Pancreas (tissue), 10 donors: ENCODE data around the gene NTNG2. TPM values are rescaled to one million over a fixed set of nuclear protein-coding genes. Genes with fewer than 3 reads are reported as not detected.

Experiments used
- ATAC-seq, 4 donors: fragments of 200-7000 bp; cut with Tn5 transposase; one replicate each; pipeline versions ENCODE4 v1.8.0 to v1.9.1; 2020; ENCODE audit warnings: mild to moderate bottlenecking in 4 of 4, moderate library complexity in 4 of 4
- DNase-seq, 6 donors: peaks; one replicate each; pipeline ENCODE4 v3.0.0-alpha.2; 2020
- FAIRE-seq: peaks from 2 replicates; lab custom pipeline; 2012; peaks lifted over from hg19 to GRCh38; lab: Jason Lieb, UNC
- H3K27ac ChIP-seq, 4 donors: fragments of 200-600 bp; sonication (generic); 1 replicate in 3 of 4; 2 replicates in 1 of 4; pipeline versions ENCODE4 v1.5.0 to v1.8.0; 2020
- H3K27me3 ChIP-seq, 4 donors: fragments of 200-600 bp; one replicate each; pipeline ENCODE4 v1.8.0; 2021
- H3K36me3 ChIP-seq, 3 donors: fragments of 200-600 bp; sonication (generic) in 1 of 3; one replicate each; pipeline versions ENCODE4 v1.5.0 to v1.8.0; 2020 to 2021
- H3K4me1 ChIP-seq, 3 donors: fragments of 200-600 bp; one replicate each; pipeline ENCODE4 v1.8.0; 2021
- H3K4me3 ChIP-seq, 4 donors: fragments of 200-600 bp; sonication (generic) in 2 of 4; one replicate each; pipeline versions ENCODE4 v1.5.0 to v1.8.0; 2020 to 2021
- H3K9me3 ChIP-seq, 4 donors: fragments of 200-600 bp; one replicate each; pipeline ENCODE4 v1.8.0; 2021
- WGBS, 2 donors: extraction: QIAGEN DNeasy Blood & Tissue Kit; methylation state at CpG; one replicate each; pipeline ENCODE4 v1.1.7; 2013; 5-methylcytosine and 5-hydroxymethylcytosine counted together
- intact Hi-C, 3 donors: fragments of 100-400 bp; cut with DNase I; formaldehyde crosslinking; loops; one replicate each; pipeline versions ENCODE4 v1.11.1 to v1.14.2; 2022
- polyA plus RNA-seq, 2 donors: library from polyadenylated mRNA; stranded (reverse); fragments of 200-250 nt; gene quantifications; one replicate each; pipeline ENCODE4 v1.2.3, GENCODE V29; 2013
- total RNA-seq, 6 donors: library from RNA; stranded (reverse); fragmentation: NEBNext Ultra II Directional in 4 of 6; extraction: Animal tissue kit (Norgen Biotek cat#: 25700) in 4 of 6; gene quantifications; one replicate each; pipeline versions ENCODE4 v1.2.1 to v1.2.4, GENCODE V29; 2021 to 2023
- TF ChIP-seq, protein P1 (sequence below), 4 donors: fragments of 200-600 bp; sonication (generic) in 3 of 4; IDR thresholded peaks; one replicate each; pipeline versions ENCODE4 v1.5.0 to v1.8.0; 2021; ENCODE audit warnings: antibody characterized with exemption in 4 of 4
- donor health status: healthy with polysubstance abuse.
- donor health status: DM: no; HTN: no; CAD: no; lungs with moderate emphysema.
- donor health status: DM: no; HTN: no; CAD: no.
- donor health status: control.
- donor health status: control.
- donor health status: Bipolar disorder and iron deficiency.
- donor health status: DM: yes; HTN: yes; CAD: no.
- donor health status: DM: no; HTN: no; CAD: no.
- donor health status: DM: no; HTN: no; CAD: no.
- donor health status: DM: yes; HTN: yes; CAD: no.

The NTNG2 gene
- total and polyA plus RNA-seq, 8 donors = 1.0 to 6.4 (median 2.4) TPM

DNA sequence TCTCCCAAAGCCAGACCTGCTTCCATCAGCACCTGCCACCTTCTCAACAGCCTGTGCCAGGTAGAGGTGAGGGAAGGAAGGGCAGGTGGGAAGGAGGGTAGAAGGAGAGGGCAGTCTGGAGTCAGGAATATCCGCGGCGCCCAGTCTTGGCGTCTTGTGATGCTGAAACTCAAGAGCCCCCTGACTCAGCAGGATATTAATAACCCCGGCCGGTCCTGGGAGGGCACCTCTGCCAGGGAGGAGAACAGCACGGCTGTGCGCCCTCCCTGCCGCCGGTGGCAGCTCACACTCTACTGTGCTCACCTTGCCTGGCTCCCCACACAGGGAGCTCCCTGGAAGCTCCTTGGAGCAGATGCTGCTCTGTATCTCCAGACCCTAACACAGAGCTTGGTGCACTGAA lies 11.6 kb upstream of the NTNG2 start:
- Histone ChIP-seq H3K4me3 (no peak overlapping the region), H3K9me3 (no peaks in the 10 kb centered on the region), H3K27me3 (peaks cover 0 to 5% (median 0%) of the 10 kb centered on the region in 4 donors), H3K4me1 (no peaks in the 10 kb centered on the region), H3K36me3 (no peaks in the 10 kb centered on the region), H3K27ac (no peak overlapping the region)
- ATAC-seq = no peak
- 54 to 71% methylated on average over 10 of the region's 10 CpGs for WGBS, 2 donors
- intact Hi-C loops = no loop called here
- no peak for FAIRE-seq
- TF ChIP-seq, protein P1, sequence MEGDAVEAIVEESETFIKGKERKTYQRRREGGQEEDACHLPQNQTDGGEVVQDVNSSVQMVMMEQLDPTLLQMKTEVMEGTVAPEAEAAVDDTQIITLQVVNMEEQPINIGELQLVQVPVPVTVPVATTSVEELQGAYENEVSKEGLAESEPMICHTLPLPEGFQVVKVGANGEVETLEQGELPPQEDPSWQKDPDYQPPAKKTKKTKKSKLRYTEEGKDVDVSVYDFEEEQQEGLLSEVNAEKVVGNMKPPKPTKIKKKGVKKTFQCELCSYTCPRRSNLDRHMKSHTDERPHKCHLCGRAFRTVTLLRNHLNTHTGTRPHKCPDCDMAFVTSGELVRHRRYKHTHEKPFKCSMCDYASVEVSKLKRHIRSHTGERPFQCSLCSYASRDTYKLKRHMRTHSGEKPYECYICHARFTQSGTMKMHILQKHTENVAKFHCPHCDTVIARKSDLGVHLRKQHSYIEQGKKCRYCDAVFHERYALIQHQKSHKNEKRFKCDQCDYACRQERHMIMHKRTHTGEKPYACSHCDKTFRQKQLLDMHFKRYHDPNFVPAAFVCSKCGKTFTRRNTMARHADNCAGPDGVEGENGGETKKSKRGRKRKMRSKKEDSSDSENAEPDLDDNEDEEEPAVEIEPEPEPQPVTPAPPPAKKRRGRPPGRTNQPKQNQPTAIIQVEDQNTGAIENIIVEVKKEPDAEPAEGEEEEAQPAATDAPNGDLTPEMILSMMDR (IDR thresholded peaks at IDR 0.05) = no peak
- no peak for DNase-seq

DNA sequence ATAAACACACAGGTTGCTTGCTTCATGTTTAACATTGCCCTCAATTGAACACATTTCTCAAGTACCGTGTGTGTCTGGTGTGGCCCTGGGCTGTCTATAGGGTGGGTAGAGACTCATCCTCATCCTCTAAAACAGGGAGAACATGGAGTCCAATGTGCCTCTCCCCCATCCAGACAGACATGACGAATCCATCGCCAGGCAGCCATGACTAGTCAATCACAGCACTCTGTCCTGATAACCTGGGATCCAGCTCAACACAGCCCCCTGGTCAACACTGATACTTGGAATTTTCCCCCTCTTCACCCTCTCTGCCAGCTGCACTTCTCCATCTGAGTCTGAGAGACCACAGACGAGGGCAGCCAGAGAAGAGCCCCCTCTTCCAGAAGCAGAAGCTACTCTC lies 10.7 kb upstream of the NTNG2 start:
- TF ChIP-seq, protein P1 (IDR thresholded peaks at IDR 0.05) = no peak
- DNase-seq (no peak), ATAC-seq (no peak), FAIRE-seq (no peak)
- H3K4me3 ChIP-seq = no peak overlapping the region
- intact Hi-C loops = no loop called here
- WGBS, 2 donors = 69 to 87% methylated on average over 4 of the region's 4 CpGs
- no peaks in the 10 kb centered on the region for H3K4me1 ChIP-seq
- H3K9me3 ChIP-seq = no peaks in the 10 kb centered on the region
- H3K27ac ChIP-seq = no peak overlapping the region
- H3K27me3 ChIP-seq = peaks cover 0 to 5% (median 0%) of the 10 kb centered on the region in 4 donors
- no peaks in the 10 kb centered on the region for H3K36me3 ChIP-seq

DNA sequence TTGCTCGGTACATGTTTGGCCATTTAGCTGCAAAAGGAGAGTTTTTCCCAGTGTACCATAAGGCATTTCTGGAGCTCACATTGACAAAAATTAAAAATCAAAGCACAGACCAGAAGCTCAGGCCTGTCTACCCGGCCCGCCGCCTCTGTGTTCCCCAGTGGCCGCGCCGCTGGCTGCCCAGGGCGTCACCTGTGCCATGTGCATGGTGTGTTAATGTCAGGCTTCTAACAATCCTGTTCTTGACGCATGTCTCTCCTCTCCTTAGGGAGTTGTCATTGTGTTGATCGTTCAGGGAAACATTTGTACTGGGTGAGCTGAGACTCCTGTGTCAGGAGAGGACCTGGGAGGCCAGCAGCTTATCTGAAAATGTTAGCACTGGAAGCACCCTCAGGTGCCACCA lies 9.6 kb upstream of the NTNG2 start:
- intact Hi-C loops = no loop called here
- DNase-seq (no peak), FAIRE-seq (no peak), ATAC-seq (no peak)
- Histone ChIP-seq H3K27me3 (peaks cover 0 to 5% (median 0%) of the 10 kb centered on the region in 4 donors), H3K4me3 (no peak overlapping the region), H3K9me3 (no peaks in the 10 kb centered on the region), H3K4me1 (no peaks in the 10 kb centered on the region), H3K27ac (no peak overlapping the region), H3K36me3 (no peaks in the 10 kb centered on the region)
- WGBS, 2 donors = 85 to 90% methylated on average over 10 of the region's 10 CpGs
- TF ChIP-seq, protein P1 (IDR thresholded peaks at IDR 0.05) = no peak

DNA sequence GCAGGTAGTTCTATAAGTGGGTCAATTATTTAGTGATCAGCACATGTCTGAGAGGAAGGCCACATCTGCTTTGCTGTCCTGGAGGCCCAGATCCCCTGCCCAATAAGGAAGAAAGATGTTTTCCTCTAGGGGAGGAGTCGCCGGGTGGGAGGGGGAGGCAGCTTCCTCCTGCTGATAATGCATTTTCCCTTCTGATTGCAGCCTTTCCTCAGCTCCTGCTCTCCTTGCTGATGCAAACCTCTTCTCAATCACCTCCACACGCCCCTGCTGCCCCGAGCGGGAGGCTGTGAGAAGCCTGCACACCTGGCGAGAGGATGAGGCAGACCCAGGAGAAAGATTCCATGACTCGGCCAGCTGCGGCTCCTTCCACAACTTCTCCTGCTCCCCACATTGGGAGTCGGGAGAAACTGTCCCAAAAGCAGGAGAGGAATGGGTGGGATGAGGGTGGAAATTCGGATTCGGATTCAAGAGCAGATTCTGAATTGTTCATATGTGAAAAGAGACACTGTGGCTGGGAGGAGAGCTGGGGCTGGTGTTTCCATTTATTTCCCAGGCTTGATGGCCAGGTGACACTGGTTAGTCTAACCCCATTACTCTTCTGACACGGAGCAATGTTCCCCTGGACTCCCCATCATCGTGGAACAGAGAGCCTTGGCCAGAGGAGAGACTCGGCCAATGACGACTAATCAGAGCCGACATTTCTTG lies 6.8 kb upstream of the NTNG2 start:
- no peak overlapping the region for H3K4me3 ChIP-seq
- no peaks in the 10 kb centered on the region for H3K9me3 ChIP-seq
- no peaks in the 10 kb centered on the region for H3K36me3 ChIP-seq
- no peak overlapping the region for H3K27ac ChIP-seq
- intact Hi-C loops = no loop called here
- FAIRE-seq = no peak
- no peaks in the 10 kb centered on the region for H3K4me1 ChIP-seq
- WGBS, 2 donors = 59 to 60% methylated on average over 16 of the region's 16 CpGs
- ATAC-seq = no peak
- no peak for DNase-seq
- H3K27me3 ChIP-seq = no peaks in the 10 kb centered on the region
- TF ChIP-seq, protein P1 (IDR thresholded peaks at IDR 0.05) = no peak

DNA sequence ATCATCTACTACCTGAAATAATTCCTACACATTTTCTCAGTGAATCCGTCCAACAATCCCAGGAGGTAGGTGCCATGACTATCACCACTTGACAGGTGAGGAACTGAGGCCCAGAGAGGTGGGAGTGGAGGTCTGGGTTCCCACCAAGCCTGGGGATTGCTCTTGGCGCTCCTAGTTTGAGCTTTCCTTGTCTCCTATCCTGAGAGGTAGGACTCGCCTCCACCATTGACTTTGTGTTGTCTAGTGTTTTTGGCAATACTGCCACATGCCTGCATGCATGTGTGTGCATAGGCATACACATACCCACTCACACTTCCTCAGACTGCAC lies 6.3 kb upstream of the NTNG2 start:
- H3K9me3 ChIP-seq = no peaks in the 10 kb centered on the region
- ATAC-seq = no peak
- no peak overlapping the region for H3K4me3 ChIP-seq
- H3K36me3 ChIP-seq = no peaks in the 10 kb centered on the region
- H3K4me1 ChIP-seq = no peaks in the 10 kb centered on the region
- TF ChIP-seq, protein P1 (IDR thresholded peaks at IDR 0.05) = no peak
- FAIRE-seq = no peak
- H3K27ac ChIP-seq = no peak overlapping the region
- 76% methylated on average over 3 of the region's 3 CpGs for WGBS, 2 donors
- no peak for DNase-seq
- intact Hi-C loops = no loop called here
- H3K27me3 ChIP-seq = no peaks in the 10 kb centered on the region
